Stimulated activated memory B cell treated with anti-CD40 and anti-IgM and Interleukin-4, amounts not matched to agents 10 μg/mL and 1 μg/mL and 100 μg/mL, for 72 hours (primary cell): Measurements from ENCODE around the gene KIAA1958.

Experiments used
- ATAC-seq: fragments of 150-1000 bp; cut with Tn5 transposase; 2 replicates; pipeline ENCODE4 v1.10.0; 2021
- H3K27ac Mint-ChIP-seq: one replicate; pipeline ENCODE4 v1.8.0; 2022; ENCODE audit warnings: mild to moderate bottlenecking, mixed read lengths
- H3K27me3 Mint-ChIP-seq: one replicate; pipeline ENCODE4 v1.8.0; 2022; ENCODE audit warnings: mixed read lengths
- H3K36me3 Mint-ChIP-seq: one replicate; pipeline ENCODE4 v1.8.0; 2022; ENCODE audit warnings: mixed read lengths
- H3K4me1 Mint-ChIP-seq: one replicate; pipeline ENCODE4 v1.8.0; 2022; ENCODE audit warnings: mixed read lengths
- H3K4me3 Mint-ChIP-seq: one replicate; pipeline ENCODE4 v1.8.0; 2022; ENCODE audit warnings: mild to moderate bottlenecking, moderate library complexity, mixed read lengths
- H3K9me3 Mint-ChIP-seq: one replicate; pipeline ENCODE4 v1.8.0; 2022; ENCODE audit warnings: mixed read lengths

KIAA1958 gene, protein sequence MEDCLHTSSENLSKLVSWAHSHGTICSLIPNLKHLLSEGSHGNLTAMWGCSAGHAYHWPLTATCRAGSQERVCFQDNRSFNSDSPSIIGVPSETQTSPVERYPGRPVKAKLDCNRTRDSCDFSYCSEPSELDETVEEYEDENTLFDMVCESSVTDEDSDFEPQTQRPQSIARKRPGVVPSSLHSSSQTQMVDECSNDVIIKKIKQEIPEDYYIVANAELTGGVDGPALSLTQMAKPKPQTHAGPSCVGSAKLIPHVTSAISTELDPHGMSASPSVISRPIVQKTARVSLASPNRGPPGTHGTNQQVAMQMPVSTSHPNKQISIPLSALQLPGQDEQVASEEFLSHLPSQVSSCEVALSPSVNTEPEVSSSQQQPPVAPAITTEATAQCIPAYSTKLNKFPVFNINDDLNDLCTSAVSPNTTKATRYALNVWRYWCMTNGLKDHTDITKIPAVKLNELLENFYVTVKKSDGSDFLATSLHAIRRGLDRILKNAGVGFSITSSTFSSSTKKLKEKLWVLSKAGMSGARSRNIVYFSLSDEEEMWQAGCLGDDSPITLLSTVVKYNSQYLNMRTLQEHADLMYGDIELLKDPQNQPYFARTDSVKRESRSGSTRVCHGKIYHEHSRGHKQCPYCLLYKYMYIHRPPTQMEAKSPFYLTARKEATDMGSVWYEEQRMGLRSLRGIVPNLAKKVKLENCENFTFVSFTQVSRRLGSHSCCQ

DNA sequence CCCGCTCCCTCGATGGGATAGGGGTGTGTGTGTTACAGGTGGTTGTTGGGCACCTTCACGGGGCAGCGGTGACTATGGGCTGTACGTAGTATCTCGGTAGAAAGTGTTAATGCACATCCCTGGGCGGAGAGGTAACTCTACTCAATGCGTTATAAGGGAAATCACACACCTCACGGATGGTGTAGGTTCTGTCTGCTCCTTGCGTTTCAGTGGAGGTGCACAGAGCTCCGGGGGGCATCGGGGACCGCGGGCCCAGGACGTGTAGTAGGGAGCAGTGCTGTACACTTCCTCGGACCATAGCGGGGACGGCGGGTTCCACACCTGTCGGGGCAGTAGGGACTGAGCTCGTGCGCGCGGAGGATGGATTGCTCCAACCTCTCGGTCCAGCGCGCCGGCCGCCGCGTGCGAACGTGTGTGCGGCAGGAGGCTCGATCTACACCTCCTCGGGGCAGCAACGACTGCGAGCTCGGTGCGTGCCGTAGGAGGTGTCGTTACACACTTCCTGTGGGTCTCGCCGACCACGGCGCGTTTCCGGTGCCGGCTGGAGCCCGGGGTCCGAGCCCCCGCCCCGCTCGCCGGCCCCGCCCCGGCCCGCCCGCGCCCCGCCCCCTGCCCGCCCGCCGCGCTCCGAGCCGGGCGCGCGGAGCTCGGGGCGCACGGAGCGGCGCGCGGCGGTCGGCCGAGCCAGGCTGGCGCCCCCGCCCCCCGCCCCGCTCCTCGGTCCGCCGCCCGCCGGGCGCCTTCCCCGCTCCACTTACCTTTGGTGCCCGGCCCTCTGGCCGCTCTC, at the start of gene KIAA1958:
TSS of gene KIAA1958 (plus strand) at position 607 of the 787 bp plus-strand sequence. CDS start 87,254 bp downstream, outside the sequence.
- peak; percentile 97 for ATAC-seq
- Mint-ChIP-seq H3K4me1 (peaks cover 14% of the 10 kb centered on the region), H3K9me3 (no peaks in the 10 kb centered on the region), H3K36me3 (peaks cover 11% of the 10 kb centered on the region), H3K4me3 (peak within 1 kb of the TSS; percentile 93), H3K27me3 (no peaks in the 10 kb centered on the region), H3K27ac (peak within 1 kb of the TSS; percentile 89)

DNA sequence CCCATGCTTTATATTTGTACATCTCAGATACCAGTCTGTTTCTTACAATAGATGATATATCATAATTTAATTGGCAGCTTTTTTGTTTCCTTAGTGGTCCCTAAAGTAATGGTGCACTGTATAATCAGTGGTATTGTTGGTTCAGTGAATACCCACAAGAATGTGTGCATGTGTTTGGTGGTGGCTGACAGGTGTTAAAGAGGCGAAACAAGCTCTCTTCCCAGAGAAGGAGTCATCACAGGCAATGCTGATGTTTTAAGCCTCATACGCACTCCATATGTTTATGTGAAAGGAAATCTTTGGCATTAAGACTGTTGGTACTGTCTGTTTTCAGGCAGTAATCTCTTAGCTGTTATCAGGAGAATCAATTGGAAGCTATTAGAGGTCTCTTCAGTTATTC, 49.2 kb upstream of the KIAA1958 start:
- no peak for ATAC-seq
- Mint-ChIP-seq H3K36me3 (peaks cover 21% of the 10 kb centered on the region), H3K4me3 (no peak overlapping the region), H3K27ac (no peak overlapping the region), H3K4me1 (no peaks in the 10 kb centered on the region), H3K9me3 (no peaks in the 10 kb centered on the region), H3K27me3 (no peaks in the 10 kb centered on the region)

DNA sequence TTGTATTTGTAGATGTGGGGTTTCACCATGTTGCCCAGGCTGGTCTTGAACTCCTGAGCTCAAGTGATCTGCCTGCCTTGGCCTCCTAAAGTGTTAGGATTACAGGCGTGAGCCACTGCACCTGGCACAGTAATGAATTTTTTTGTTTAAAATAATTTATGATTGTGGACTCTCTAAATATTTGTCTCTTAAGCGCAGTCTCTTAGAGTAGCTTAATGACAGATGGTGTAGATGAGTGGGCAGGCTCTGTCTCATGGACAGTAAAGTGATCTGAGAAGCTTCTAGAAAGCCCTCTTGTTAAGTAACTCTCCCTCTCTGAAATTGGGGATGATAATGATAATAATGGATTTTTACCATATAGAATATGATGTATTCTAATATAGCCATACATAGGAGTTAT, 47.5 kb upstream of the KIAA1958 start:
- H3K27me3 Mint-ChIP-seq, result no peaks in the 10 kb centered on the region
- peaks cover 13% of the 10 kb centered on the region for H3K36me3 Mint-ChIP-seq
- no peaks in the 10 kb centered on the region for H3K9me3 Mint-ChIP-seq
- H3K4me3 Mint-ChIP-seq, result no peak overlapping the region
- H3K27ac Mint-ChIP-seq, result no peak overlapping the region
- H3K4me1 Mint-ChIP-seq, result no peaks in the 10 kb centered on the region
- no peak for ATAC-seq

DNA sequence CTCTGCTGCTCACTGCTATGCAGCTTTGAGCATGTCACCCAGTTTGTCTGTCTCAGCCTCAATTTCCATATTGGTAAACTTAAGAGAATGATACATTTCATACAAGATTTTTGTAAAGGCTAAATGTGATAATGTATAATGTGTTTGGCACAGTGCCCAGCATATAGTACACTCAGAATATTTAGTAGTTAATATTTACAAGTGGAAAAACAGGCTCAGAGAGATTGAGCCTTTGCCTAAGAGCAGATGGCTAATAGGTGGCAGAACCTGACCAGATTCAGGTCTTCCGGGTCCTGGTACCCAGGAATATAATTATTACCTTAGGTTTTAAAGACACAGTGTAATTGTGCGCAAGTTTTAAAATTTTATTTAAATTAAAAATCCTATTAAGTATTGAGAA, 46.8 kb upstream of the KIAA1958 start:
- ATAC-seq, result no peak
- Mint-ChIP-seq H3K4me3 (no peak overlapping the region), H3K27ac (no peak overlapping the region), H3K4me1 (peaks cover under 1% of the 10 kb centered on the region), H3K27me3 (no peaks in the 10 kb centered on the region), H3K9me3 (no peaks in the 10 kb centered on the region), H3K36me3 (peaks cover 13% of the 10 kb centered on the region)

DNA sequence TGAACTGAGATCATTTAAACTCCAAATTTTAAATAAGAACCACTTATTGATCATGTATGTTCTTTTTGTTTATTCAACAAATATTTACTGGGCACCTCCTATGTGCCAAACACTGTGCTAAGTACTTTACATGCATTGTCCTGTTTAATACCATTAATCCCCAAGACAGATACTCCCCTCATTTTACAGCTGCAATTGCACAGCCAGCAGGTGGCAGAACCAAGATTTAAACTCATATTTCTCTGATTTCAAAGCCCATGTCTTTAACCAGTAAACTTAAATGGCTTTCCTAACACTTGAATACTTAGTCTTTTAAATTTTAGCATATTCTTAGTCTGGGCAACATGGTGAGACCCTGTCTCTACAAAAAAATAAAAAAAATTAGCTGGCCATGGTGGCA, 43.4 kb upstream of the KIAA1958 start:
- H3K4me3 Mint-ChIP-seq, result no peak overlapping the region
- no peak for ATAC-seq
- peaks cover 19% of the 10 kb centered on the region for H3K36me3 Mint-ChIP-seq
- no peak overlapping the region for H3K27ac Mint-ChIP-seq
- peaks cover 31% of the 10 kb centered on the region for H3K4me1 Mint-ChIP-seq
- no peaks in the 10 kb centered on the region for H3K27me3 Mint-ChIP-seq
- H3K9me3 Mint-ChIP-seq, result no peaks in the 10 kb centered on the region

DNA sequence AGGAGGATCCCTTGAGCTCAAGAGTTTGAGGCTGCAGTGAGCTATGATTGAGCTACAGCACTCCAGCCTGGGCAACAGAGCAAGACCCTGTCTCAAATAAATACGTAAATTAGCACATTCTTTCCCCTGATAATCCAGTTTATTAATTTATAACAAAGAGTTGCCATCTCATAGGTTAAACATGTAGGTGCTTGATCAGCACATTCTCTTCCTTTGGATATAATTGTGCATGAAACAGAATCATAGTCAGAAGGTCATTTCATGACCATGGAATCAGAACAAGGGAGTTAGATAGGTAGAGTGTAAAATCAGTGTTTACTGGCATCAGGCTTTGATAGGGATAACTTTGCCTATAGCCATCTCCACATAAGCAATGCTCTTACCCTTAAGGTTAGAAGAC, 43.0 kb upstream of the KIAA1958 start:
- Mint-ChIP-seq H3K4me1 (peaks cover 31% of the 10 kb centered on the region), H3K27me3 (no peaks in the 10 kb centered on the region), H3K4me3 (no peak overlapping the region), H3K27ac (no peak overlapping the region), H3K36me3 (peaks cover 19% of the 10 kb centered on the region), H3K9me3 (no peaks in the 10 kb centered on the region)
- no peak for ATAC-seq

DNA sequence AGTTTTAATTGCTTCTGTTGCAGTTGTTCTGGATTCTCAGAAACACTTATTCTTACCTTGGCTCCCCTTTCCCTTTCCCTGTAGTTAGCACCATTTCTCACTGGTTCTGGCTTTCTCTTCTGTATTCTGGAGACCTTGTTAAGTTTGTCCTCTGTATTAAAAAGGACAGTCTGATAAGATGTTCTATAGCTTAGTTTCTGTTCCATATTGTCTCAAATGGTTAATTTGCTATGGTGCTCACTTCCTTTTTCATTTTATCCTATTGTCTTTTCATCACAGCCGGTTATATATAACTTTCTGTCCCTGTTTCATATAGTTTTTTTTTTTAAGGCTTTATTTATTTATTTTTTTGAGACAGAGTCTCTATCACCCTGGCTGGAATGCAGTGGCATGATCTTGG, 41.4 kb upstream of the KIAA1958 start:
- no peak for ATAC-seq
- Mint-ChIP-seq H3K4me1 (peaks cover 31% of the 10 kb centered on the region), H3K9me3 (no peaks in the 10 kb centered on the region), H3K4me3 (no peak overlapping the region), H3K27ac (peak overlapping the region; percentile 77), H3K27me3 (no peaks in the 10 kb centered on the region), H3K36me3 (peaks cover 16% of the 10 kb centered on the region)

DNA sequence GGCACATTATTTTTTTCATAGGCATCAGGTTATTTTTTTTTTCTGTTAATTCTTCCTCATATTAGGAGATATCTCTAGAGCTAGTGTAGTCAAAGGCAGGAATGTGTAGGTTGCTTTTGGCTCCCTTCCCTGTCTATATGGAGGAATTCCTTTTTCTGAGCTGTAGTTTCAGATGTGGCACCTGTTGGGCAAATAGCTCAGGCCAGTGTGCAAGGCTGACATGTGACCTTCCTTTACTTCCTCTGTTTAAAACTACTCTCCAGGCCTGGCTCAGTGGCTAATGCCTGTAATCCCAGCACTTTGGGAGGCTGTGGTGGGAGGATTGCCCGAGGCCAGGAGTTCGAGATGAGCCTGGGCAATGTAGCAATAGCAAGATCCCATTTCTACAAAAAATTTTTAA, 40.5 kb upstream of the KIAA1958 start:
- Mint-ChIP-seq H3K9me3 (no peaks in the 10 kb centered on the region), H3K4me3 (no peak overlapping the region), H3K36me3 (peaks cover 10% of the 10 kb centered on the region), H3K27ac (peak overlapping the region; percentile 77), H3K27me3 (no peaks in the 10 kb centered on the region), H3K4me1 (peaks cover 31% of the 10 kb centered on the region)
- ATAC-seq, result no peak

DNA sequence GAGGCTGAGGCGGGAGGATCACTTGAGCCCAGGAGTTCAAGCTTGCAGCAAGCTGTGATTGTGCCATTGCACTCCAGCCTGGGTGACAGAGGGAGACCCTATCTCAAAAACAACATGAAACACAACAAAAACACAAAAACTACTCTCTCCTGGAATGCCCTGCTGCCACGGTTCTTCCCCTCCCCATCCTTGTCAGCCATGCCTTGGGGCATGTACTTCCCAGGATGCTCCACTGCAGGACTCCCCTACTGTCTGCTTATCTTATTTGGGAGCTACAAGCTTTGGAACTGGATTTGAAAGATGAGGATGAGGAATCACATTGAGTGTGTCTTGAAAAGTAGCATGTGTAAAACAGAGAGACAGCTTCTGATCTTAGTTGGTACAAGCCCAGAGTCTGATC, 40.1 kb upstream of the KIAA1958 start:
- H3K27me3 Mint-ChIP-seq, result no peaks in the 10 kb centered on the region
- H3K4me3 Mint-ChIP-seq, result no peak overlapping the region
- ATAC-seq, result no peak
- peaks cover 34% of the 10 kb centered on the region for H3K4me1 Mint-ChIP-seq
- no peaks in the 10 kb centered on the region for H3K9me3 Mint-ChIP-seq
- H3K27ac Mint-ChIP-seq, result peak overlapping the region; percentile 77
- H3K36me3 Mint-ChIP-seq, result peaks cover 6% of the 10 kb centered on the region

DNA sequence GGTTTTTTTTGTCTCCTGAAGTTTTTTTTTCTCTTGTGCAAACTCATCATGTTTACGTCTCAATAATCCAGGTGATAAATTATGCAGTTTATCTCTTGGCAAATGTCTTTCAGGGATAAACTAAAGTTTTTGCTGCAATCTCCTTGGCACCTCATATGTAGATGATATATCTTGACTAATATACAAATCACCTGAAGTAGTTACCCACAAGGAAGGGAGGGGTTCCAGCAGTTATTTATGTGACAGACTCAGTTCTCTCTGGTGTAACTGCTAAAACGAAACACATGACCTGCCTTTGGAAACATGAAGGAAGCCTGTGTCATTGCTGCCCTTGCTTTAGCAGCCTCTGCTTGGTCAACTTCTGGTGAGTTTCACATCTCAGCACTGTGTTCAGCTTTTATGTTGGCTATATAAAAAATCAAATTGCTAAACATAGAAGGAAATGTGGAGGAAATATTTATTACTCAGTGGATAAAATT, 39.3 kb upstream of the KIAA1958 start:
- Mint-ChIP-seq H3K36me3 (peaks cover 6% of the 10 kb centered on the region), H3K9me3 (no peaks in the 10 kb centered on the region), H3K4me3 (no peak overlapping the region), H3K27ac (peak overlapping the region; percentile 77), H3K4me1 (peaks cover 37% of the 10 kb centered on the region), H3K27me3 (no peaks in the 10 kb centered on the region)
- no peak for ATAC-seq

DNA sequence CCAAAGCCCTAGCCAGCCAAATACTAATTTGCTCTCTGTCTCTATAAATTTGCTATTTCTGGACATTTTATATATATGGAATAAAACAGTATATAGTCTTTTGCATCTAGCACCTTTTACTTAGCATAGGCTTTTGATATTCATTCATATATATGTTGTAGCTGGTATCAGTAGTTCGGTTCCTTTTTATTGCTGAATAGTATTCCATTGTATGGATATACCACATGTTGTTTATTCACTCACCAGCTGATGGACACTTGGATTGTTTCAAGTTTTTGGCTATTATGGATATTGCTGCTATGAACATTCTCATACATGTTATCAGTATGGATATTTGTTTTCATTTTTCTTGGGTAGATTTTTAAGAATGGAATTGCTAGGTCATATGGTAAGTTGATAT, 23.8 kb upstream of the KIAA1958 start:
- Mint-ChIP-seq H3K27ac (no peak overlapping the region), H3K4me3 (no peak overlapping the region), H3K36me3 (peaks cover 45% of the 10 kb centered on the region), H3K27me3 (no peaks in the 10 kb centered on the region), H3K4me1 (peaks cover 5% of the 10 kb centered on the region), H3K9me3 (peaks cover 2% of the 10 kb centered on the region)
- no peak for ATAC-seq

DNA sequence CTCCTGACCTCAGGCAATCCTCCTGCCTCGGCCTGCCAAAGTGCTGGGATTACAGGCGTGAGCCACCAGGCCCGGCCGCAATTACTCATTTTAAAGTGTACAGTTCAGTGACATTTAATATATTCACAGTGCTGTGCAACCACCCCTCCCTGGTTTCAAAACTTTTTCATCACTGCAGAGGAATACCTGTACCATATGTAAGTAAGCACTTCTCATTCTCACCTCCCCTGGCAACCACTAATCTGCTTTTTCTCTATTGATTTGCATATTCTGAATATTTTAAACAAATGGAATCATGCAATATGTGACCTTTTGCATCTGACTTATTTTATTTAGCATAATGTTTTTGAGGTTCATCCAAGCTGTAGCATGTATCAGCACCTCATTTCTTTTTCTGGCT, 21.3 kb upstream of the KIAA1958 start:
- Mint-ChIP-seq H3K9me3 (peaks cover 2% of the 10 kb centered on the region), H3K27me3 (no peaks in the 10 kb centered on the region), H3K27ac (no peak overlapping the region), H3K4me3 (no peak overlapping the region), H3K36me3 (peaks cover 41% of the 10 kb centered on the region), H3K4me1 (no peaks in the 10 kb centered on the region)
- no peak for ATAC-seq

DNA sequence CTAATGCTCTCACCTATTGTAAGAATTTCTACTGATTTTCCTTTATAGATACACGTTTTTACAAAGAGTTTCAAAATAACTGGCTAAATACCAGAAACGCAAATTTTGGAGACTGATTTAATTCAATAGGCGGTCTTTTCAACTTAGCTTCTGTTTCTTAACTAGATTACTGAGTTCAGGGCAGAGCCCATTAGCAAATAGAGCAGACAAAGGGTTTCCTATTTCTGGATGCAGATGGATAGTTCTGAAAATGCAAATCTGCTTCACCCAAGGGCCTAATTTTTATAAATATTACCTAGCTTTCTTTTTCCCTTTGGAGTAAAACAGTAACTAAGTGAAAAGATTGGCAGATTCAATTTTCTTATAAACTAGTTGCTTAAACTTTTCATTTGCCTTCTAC, 13.6 kb upstream of the KIAA1958 start:
- no peak overlapping the region for H3K4me3 Mint-ChIP-seq
- no peak for ATAC-seq
- H3K27ac Mint-ChIP-seq, result no peak overlapping the region
- H3K27me3 Mint-ChIP-seq, result no peaks in the 10 kb centered on the region
- H3K9me3 Mint-ChIP-seq, result peaks cover under 1% of the 10 kb centered on the region
- peaks cover 48% of the 10 kb centered on the region for H3K36me3 Mint-ChIP-seq
- no peaks in the 10 kb centered on the region for H3K4me1 Mint-ChIP-seq

DNA sequence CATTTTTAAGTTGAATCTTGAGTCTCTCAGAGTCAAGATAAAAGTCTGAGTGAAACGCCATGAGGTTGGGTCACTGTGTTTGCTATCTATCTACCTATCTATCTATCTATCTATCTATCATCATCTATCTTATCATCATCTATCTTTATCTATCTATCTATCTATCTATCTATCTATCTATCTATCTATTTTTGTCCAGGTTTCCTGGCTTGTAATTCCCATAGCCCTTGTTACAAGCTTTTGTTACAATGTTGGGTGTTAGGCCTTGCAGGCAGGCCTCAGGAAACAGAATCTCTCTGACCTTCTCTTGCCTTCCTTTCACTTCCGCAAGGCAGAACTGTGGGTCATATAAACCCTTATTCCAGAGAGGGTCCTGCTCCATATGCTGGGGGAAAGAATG, 12.6 kb upstream of the KIAA1958 start:
- H3K36me3 Mint-ChIP-seq, result peaks cover 43% of the 10 kb centered on the region
- no peak for ATAC-seq
- no peak overlapping the region for H3K27ac Mint-ChIP-seq
- H3K9me3 Mint-ChIP-seq, result peaks cover 3% of the 10 kb centered on the region
- no peak overlapping the region for H3K4me3 Mint-ChIP-seq
- no peaks in the 10 kb centered on the region for H3K27me3 Mint-ChIP-seq
- H3K4me1 Mint-ChIP-seq, result no peaks in the 10 kb centered on the region

DNA sequence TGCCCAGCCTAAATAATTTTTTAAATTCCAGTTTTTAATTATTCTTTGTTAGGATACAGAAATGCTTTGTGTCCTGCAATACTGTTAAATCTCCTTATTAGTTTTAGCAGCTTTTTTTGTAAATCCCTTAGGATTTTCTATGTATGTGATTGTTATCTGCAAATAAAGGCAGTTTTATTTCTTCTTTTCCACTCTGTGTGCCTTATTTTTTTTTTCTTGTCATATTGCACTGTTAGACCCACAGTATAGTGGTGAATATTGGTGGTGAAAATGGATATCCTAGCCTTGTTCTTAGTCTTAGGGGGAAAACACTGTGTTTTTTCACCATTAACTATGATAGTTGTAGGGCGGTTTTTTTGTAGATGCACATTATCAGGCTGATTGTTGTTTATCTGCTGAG, 11.3 kb upstream of the KIAA1958 start:
- H3K9me3 Mint-ChIP-seq, result peaks cover 3% of the 10 kb centered on the region
- no peak for ATAC-seq
- H3K36me3 Mint-ChIP-seq, result peaks cover 43% of the 10 kb centered on the region
- H3K27me3 Mint-ChIP-seq, result no peaks in the 10 kb centered on the region
- H3K27ac Mint-ChIP-seq, result no peak overlapping the region
- H3K4me1 Mint-ChIP-seq, result no peaks in the 10 kb centered on the region
- H3K4me3 Mint-ChIP-seq, result no peak overlapping the region
